ENCODE data around the gene DCTN3. TPM values are rescaled to one million over a fixed set of nuclear protein-coding genes. Genes with fewer than 3 reads are reported as not detected.

DCTN3 gene
- total RNA-seq, 1 experiment from 2014 or later, result 27.5 TPM

DNA sequence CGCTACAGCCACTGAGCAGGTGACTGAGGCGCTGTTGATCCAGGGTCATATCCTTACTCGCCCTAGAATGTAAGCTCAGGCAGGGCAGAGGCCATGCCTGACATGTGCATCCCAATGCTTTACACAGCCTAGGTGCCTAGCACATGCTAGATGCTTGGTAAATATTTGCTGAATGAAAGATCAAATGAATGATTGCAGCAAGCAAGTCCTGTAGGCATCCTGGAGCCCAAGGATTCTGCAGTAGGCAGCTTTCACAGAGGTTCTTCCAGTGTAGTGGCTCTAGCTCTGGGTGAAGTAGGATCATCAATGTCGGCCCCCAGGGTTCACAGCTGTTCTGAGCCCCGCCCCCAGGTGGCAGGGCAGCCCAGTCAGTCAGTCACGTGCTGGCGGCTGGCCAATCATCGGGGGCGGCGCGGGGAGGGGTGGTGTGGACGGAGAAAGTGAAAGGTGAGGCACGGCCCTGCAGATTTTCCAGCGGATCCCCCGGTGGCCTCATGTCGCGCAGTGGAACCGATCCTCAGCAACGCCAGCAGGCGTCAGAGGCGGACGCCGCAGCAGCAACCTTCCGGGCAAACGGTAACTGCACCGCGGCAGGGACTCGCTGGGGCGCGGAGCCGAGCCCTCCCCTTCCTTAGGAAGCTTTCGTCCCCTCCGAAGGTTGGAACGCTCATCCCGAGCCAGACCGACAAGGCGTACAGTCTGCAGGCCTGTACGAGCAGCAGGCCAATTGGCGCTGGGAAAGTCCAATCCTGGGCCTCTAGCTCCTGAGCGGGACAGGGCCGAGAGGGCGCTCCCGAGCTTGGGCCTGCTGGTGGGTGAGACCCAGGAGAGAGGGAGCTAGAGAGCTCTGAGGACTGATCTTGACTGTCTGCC, 26.2 kb upstream of the DCTN3 start, which contains the start of gene GALT (continued):
- TF ChIP-seq, protein P1, sequence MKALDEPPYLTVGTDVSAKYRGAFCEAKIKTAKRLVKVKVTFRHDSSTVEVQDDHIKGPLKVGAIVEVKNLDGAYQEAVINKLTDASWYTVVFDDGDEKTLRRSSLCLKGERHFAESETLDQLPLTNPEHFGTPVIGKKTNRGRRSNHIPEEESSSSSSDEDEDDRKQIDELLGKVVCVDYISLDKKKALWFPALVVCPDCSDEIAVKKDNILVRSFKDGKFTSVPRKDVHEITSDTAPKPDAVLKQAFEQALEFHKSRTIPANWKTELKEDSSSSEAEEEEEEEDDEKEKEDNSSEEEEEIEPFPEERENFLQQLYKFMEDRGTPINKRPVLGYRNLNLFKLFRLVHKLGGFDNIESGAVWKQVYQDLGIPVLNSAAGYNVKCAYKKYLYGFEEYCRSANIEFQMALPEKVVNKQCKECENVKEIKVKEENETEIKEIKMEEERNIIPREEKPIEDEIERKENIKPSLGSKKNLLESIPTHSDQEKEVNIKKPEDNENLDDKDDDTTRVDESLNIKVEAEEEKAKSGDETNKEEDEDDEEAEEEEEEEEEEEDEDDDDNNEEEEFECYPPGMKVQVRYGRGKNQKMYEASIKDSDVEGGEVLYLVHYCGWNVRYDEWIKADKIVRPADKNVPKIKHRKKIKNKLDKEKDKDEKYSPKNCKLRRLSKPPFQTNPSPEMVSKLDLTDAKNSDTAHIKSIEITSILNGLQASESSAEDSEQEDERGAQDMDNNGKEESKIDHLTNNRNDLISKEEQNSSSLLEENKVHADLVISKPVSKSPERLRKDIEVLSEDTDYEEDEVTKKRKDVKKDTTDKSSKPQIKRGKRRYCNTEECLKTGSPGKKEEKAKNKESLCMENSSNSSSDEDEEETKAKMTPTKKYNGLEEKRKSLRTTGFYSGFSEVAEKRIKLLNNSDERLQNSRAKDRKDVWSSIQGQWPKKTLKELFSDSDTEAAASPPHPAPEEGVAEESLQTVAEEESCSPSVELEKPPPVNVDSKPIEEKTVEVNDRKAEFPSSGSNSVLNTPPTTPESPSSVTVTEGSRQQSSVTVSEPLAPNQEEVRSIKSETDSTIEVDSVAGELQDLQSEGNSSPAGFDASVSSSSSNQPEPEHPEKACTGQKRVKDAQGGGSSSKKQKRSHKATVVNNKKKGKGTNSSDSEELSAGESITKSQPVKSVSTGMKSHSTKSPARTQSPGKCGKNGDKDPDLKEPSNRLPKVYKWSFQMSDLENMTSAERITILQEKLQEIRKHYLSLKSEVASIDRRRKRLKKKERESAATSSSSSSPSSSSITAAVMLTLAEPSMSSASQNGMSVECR (CRISPR knock-in tag; IDR thresholded peaks at IDR 0.05; ENCODE audit: borderline replicate concordance), result peak; percentile 95
- TF ChIP-seq, protein P2, sequence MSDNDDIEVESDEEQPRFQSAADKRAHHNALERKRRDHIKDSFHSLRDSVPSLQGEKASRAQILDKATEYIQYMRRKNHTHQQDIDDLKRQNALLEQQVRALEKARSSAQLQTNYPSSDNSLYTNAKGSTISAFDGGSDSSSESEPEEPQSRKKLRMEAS (CRISPR knock-in tag; IDR thresholded peaks at IDR 0.05), result peak; percentile 87
- no peak for TF ChIP-seq ZSCAN18 (CRISPR knock-in tag; IDR thresholded peaks at IDR 0.05)
- no peak for TF ChIP-seq GTF2I (CRISPR knock-in tag; conservative IDR thresholded peaks at IDR 0.05)
- TF ChIP-seq FOXP4 (CRISPR knock-in tag; IDR thresholded peaks at IDR 0.05), result 0 out of 2 replicates have a peak, but pooled peaks have one; percentile 17
- TF ChIP-seq ZNF138 (CRISPR knock-in tag; conservative IDR thresholded peaks at IDR 0.05), result 0 out of 2 replicates have a peak, but pooled peaks have one; percentile 34
- TF ChIP-seq GABPB1 (CRISPR knock-in tag; IDR thresholded peaks at IDR 0.05), result no peak
- TF ChIP-seq, protein P3, sequence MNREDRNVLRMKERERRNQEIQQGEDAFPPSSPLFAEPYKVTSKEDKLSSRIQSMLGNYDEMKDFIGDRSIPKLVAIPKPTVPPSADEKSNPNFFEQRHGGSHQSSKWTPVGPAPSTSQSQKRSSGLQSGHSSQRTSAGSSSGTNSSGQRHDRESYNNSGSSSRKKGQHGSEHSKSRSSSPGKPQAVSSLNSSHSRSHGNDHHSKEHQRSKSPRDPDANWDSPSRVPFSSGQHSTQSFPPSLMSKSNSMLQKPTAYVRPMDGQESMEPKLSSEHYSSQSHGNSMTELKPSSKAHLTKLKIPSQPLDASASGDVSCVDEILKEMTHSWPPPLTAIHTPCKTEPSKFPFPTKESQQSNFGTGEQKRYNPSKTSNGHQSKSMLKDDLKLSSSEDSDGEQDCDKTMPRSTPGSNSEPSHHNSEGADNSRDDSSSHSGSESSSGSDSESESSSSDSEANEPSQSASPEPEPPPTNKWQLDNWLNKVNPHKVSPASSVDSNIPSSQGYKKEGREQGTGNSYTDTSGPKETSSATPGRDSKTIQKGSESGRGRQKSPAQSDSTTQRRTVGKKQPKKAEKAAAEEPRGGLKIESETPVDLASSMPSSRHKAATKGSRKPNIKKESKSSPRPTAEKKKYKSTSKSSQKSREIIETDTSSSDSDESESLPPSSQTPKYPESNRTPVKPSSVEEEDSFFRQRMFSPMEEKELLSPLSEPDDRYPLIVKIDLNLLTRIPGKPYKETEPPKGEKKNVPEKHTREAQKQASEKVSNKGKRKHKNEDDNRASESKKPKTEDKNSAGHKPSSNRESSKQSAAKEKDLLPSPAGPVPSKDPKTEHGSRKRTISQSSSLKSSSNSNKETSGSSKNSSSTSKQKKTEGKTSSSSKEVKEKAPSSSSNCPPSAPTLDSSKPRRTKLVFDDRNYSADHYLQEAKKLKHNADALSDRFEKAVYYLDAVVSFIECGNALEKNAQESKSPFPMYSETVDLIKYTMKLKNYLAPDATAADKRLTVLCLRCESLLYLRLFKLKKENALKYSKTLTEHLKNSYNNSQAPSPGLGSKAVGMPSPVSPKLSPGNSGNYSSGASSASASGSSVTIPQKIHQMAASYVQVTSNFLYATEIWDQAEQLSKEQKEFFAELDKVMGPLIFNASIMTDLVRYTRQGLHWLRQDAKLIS (CRISPR knock-in tag; IDR thresholded peaks at IDR 0.05; ENCODE audit: borderline replicate concordance), result no peak
- TF ChIP-seq NFYB (CRISPR knock-in tag; conservative IDR thresholded peaks at IDR 0.05; ENCODE audit: low read depth), result peak; percentile 95
- peak; percentile 54; the same call in 1 of the 2 replicates for TF ChIP-seq ZBTB21 (CRISPR knock-in tag; IDR thresholded peaks at IDR 0.05; ENCODE audit: borderline replicate concordance)
- TF ChIP-seq TEAD4 (CRISPR knock-in tag; IDR thresholded peaks at IDR 0.05), result 0 out of 2 replicates have a peak, but pooled peaks have one; percentile 17
